HG03064 (cell line): ENCODE data around the gene PBXIP1.
A peak's percentile ranks its signal among the peaks of the same experiment; 100 is the strongest.

ENCODE experiments used
- ATAC-seq: cut with Tn5 transposase; IDR thresholded peaks from one replicate; pipeline ENCODE4 v1.9.1; 2021; ENCODE audit warnings: low read depth; ENCODE audit not compliant: unreplicated experiment

The PBXIP1 gene

DNA sequence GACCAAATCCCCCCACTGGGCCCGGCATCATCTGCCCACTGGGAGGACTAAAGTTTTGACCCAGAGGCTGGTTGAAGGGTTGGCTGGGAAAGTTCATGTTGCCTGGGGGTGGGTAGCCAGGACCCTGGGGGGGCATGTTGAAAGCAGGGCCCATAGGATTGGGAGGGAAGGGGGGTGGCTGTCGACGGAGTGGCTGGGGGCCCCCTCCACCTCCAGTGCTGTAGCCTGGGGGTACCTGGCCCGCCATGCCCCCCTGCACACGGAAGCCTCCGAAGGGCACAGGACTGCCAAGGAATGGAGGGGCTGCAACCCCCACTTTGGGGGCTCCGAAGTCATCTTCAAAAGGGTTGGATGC is 3.5 kb upstream of the PBXIP1 start:
- ATAC-seq: no peak

DNA sequence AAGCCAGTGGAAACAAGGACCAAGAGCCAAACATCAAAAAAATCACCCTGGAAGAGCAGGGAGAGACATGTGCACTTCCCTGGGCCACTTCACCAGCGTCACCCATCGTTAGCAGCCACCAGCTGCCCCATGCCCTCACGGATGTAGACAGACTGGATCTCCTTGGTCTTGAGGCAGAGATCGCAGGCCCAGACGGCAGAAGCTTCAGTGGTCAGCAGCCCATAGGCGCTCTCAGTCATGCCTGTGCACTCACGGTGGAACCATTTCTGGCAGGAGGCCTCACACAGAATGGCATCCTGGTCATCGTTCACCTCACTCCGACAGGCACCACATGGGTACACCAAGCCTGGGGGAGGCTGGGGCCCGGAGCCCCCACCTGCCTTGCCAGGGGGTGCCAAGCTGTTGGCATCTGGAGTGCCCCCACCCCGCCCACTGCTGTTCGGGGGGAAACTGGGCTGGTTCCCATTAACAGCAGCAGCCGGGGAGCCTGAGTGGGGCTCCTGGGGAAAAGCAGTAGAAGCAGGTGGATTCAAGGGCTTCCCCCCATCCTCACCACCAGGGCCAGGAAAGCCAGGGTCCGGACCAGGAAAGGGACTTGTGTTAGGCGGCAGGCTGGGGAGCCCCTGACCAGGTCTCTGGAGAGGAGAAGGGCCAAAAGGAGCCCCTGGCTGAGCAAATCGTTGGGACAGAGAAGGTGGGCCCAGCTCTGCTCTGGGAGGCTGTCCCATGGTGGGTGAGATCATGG is 3.0 kb upstream of the PBXIP1 start:
- no peak for ATAC-seq

DNA sequence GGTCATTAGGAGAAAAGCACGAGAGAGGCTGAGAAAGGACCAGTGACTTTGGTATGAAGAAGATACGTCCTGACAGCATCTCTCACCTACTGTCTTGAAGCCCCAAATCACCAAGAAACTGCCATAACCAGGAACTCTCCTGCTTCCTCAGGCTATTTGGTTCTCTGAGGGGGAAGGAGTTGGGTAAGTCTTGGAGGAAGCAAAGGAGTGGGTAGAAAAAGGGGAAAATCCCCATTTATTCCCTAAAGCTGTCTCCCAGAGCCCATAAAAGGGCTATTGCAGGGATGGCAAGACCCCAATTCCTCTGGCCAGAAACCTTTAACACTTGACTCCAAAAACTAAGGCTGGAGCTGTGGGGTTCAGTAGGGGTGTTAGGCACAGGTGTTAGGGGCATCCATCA is 2.1 kb upstream of the PBXIP1 start:
- no peak for ATAC-seq

DNA sequence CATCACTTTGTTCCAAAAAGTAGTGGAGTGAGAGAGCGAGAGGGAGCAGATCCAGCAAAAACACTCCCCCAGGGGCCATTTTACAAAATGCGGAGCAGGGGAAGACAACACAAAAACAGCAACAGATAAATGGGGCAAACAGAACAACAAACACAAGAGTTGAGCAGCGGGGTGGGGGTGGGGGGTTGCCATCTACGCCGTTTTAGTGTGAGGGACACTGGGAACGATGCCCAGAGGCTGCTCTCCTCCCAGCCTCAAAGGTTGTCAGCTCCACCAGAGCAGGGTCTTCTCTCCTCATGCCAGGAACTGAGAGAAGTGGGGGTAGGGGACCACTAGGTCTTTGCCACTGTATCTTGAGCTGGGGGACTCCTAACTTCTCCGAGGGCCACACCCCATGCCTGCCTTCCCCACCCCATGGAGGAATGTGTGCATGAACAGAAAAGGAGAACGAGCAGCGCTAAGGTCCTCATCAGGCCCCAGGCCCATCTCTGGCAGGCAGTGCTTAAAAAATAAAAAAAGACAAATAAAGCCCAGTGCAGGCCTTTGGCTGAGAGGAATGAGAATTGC is 1.3 kb upstream of the PBXIP1 start:
- no peak for ATAC-seq

DNA sequence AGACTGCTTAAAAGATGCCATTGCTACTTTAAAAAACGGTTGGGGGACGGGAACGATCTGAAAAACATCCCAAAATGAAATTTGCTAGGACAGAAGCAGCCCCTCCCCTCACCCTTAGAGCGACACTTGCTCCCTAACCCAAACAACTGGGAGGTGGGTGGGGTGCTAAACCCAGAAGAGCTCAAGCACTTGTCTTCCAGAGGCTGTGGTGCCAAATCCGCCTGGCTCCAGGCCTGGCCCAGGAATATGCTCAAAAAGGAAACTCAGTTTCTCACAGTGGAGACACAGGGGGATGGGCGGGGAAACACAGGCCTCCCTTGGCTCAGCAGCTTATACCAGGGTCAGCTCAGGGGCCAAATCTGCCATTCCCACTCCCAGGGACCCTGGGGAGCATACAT is 644 bp upstream of the PBXIP1 start:
- ATAC-seq: no peak

DNA sequence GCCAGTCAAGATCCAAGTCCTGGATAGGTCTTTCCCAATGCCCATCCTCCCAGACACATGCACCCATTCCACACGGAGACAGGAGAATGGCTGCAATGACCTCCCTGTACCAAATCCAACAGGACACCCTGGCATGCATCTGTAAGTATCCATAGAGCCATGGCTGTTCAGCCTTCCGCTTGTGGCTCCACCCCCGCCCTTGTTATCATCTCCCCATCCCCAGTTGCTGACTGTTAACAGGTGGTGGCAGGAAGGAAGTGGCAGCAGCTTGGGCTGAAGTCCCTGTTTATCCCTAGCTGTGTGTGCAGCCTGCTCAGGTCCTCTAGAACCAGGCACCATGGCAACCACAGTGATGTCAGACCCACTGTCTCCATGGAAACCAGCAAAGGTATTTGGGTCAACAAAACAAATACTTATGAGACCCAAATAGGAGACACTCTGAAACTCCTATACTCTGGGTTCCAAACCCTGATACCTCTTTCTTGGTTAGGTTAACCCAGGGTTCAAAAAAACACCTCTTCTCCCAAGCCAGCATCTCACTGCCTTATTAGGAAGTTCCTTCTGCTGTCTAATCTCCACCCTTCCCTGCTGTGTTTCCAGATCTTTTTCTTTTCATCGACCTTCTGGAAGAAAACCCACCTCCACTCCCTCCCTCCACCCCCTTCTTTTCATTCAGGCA is 721 bp downstream of the PBXIP1 start:
- ATAC-seq: peak; percentile 61

DNA sequence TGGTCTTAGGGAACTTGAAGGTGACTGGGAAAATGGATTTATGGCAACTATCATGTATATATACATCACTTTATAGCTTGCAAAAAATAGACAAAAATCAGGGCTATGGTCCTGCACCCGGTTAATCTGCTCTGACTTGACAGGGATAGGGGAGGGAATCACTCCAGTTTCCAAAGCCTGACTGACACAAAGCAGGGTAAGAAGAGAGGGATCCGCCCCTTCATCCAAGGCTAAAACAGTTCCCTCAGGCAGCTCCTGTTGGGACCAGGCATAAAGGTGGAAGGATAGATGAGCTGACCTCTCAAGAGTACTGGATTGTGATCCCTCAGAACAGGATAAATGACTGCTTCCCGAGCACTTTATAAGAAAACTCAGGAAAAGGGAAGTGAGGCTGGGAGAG is 1.4 kb downstream of the PBXIP1 start:
- ATAC-seq: no peak

DNA sequence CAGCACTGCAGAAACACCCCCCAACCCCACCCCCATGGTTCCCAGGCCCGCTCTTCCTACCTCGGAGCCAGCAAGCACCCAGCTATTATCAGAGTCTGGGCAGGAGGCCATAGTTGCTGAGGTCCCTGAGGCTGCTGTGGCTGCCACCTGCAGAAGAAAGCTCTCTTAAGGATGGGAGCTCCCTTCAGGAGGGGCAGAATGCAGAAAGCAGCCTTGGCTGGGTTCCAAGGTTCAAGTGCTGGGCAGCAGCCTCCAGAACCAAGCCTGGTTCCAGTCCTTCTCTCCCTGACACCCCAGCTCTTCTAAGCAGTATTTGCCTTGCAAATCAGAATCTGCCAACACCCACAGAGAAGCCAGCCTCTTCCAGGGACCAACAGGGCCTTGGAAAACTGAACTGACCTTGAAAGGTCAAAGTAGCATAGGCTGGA is 2.3 kb downstream of the PBXIP1 start:
- ATAC-seq: no peak

DNA sequence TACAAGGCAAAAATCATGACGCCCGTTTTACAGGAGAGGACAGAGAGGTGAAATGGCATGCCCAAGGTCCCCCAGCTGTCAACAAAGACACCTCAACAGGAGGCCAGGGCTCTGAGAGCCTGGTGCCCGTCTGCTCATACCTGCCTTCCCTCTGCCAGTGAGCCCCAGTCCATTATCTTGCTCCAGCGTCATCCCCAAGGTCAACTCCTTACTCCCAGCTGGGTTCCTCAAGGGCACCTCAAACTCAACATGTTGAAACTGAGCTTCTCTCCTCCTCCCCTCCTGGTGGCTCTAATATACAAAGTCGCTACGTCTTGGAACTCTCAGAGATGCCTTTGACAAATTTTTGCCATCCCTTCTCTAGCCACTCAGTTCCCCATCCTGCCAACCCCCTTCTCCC is 3.2 kb downstream of the PBXIP1 start:
- no peak for ATAC-seq

DNA sequence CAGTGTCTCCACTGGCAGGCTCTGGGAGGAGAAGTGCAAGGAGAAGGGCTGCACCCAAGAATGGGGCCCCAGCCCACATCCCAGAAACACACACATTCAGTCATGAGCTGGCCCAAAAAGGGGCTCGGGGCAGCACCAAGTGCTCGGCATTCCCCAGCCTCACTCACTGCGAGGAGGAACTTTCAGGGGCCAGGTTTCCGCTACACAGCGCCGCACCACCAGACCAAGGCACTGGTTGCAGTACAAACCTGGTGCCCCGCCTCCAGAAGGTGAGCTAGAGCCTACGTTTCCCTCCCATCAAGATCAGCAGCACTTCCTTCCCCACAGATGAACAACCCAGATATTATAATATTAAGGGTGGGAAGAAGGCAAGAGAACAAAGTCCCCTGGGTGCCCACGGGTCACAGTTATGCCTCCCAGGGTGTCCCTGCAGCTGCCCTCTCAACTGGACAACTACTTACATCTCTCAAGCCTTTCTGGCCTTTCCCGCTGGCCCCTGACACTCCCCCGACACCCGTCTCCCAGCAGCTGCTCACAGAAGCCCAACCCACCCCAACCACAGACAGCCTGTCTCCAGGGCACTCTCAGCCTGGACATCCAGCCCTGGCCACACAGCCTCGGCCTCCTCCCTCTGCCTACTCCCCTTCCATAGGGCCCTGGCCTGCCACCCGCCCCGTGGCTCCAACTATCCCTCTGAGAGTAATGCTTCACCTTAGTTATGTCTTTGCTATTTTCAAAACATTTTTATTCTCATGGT is 3.8 kb downstream of the PBXIP1 start:
- no peak for ATAC-seq

DNA sequence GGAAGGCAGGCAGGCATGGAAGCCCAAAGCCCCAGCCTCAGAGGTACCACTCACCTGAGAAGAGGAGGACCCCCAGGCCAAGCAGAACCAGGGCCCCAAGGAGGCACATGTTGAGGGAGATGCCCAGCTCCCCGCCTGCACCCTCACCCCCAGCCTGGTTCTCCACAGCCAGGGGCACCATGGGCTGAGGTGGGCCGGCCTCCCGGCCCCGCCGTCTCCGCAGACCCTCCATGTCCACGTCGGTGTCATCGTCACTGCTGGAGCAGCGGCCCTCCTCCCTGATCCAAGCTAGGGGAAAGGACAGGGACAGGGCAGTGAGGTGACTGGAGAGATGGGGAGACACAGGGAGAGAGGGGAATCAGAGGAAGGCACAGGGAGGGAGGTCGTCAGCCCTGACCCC is 7.8 kb downstream of the PBXIP1 start:
- ATAC-seq: no peak

DNA sequence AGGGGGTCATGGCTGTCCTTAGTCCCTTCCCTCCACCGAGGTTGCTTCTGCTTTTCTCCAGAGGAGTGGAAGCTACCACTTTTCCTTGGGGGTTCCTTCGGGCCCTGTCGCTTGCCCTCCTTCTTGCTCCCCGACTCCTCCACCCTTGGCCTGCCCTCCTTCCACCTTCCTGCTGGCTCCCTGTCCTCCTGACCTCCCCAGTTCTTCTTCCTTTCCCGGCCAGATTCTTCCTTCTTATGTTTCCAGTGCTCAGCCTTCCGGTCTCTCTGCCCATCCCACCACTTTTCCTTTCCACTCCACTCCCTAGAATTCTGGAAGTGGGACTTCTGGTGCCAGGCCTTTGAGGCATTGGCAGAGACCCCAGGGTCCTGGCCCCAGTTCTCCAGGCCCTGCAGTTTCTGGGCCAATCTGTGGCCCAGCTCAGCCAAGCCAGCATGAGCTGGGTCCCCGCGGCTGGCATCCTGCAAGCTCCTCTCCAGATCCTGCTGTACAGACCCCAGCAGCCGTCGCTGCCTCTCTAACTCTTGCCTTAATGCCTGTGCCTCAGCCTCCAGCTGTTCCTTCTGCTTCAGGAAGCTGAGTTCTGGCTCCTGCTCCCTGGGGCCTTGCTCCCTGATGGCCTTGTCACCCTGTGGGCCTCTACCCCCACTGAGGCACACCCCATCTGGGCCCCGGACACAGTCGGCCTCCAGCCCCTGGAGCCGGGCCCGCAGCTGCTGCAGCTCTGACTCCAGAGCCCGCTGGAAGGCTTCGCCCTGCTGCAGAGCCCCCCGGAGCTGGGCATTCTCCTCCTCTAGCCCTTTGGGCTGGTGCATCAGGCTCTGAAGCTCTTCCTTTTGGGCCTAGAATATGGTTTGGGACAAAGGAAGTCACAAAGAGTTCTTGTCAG is 9.7 kb downstream of the PBXIP1 start:
- ATAC-seq: no peak

DNA sequence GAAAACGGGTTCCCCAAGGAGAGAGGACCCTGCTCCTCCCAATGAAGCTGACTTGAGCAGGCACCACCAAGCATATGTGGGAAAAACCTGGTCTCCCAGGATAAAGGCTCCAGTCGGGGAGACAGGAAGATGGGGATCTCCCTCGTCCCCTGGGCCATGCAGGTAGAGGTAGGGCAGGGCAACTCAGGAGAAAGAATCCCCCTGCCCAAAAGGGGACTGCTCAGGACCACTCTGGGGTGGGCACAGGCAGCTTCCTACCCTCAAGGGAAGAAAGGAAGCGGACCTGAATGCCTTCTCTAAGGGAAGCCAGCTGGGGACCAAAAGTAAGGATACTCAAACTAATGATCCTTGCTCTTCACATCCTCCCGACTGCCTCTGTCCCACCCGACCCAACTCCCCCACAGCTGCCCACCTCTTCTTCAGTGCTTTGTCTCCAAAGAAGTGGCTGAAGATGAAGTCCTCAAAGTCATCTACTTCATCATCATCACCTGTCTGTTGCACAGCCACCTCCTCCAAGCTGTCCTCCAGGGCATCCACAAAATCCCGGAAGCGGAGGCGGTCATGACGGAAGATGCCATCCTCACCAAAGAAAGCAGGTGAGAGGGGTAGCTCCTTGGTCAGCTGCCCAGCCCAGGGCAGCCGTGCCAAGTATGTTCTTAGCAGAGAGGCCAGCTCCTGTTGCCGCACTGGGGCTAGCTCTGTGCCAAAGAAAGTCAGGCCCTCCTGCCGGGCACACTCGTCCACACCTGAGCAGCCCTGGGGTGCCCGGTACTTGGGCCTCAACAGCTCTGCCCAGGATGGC is 10.5 kb downstream of the PBXIP1 start:
- ATAC-seq: no peak

DNA sequence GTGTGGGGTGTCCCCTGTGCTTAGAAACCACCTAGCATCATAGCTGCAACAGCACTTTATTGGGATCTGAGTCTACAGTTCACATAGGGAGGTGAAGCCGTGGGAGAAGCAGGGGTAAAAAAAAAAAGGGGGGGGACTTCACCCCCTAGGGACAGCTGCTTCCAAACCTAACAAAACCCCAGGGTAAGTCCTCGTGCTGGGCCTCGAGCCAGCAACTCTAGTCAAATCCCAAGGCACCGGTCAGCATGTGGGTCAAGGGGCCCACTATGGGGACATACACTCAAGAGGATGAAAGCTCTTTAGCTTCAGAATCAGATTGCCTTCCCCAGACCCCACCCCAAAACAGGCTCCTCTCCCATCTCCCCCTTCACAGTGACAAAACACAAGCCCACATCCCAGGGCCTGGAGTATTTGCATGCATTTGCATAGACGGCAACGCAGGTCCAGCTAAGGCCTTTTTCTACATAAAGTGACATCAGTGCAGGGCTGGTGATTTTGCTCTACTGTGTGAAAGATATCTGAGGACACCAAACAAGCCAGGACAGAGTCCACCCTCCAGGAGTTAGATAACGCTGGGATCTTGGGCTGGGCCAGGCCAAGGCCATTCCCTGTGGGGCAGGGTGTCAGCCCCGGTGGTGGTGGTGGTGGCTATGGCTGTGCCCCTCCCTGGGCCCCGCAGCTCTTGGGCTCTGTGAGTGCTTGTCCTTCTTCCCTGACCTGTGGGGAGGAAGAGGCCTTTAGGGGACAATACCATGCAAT is 11.3 kb downstream of the PBXIP1 start:
- ATAC-seq: no peak

DNA sequence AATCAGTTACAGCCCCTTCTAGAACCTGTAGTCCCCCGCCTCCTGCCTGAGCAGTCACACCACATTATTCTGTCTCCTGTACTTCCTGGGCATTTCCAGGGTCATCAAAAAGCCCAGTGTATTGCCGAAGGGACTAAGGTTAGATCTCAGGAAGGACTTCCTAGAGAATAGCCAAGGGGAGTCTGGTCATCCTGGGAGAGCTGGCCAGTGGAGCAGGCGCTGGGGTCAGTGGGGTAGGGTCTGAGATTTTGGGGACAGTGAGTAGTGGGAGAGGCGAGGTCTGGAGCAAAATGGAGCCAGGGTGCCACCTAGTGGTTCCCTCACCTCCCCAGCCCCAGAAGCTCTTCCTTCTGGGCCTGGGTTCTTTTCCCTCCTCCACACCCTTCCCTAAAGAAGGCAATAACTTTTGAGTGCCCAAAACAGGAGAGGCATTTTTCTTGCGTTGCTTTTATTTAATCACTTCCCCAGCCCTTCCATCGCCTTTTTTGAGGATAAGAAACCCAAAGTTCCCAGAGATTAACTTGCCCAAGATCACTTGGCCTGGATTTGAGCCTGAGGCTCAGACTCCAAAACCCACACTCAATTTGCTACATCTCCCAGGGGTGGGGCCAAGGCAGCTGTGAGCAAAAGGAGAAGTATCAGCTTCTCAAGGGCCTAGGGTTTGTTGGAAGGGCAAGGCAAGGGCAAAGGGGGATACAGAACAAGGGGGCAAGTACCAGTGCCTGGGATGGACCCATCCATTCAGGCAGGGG is 12.1 kb downstream of the PBXIP1 start:
- no peak for ATAC-seq

DNA sequence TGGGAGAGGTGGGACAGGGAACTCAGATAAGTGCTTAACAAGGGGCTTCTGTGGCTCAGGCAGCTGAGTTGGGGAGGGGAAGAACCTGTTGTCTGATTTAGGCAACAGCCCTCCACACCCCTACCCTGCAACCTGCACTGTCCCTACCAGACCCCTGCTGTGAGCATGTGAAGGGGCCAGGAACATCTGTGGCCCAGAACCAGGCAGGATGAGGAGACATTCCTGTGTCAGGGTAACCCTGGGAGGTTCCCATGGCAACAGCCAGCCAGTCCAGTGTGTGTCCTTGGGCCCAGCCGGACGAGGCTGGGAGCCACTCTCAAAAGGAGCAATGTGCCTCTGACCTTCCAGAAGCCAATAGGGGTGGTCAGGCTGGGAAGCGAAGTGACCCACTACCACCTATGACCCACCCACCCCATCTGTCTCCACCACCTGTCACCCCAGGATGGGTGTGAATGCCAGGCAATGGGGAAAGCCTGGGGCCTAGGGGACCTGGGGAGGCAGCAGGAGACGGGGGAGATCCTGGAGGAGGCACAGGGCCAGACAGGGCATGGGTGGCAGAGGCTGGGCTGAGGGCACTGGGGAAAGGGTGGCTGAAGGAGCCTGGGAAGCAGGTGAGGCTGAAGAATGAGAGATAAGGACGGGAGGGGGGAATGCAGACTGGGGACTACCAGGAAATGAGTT is 14.4 kb downstream of the PBXIP1 start:
- no peak for ATAC-seq

DNA sequence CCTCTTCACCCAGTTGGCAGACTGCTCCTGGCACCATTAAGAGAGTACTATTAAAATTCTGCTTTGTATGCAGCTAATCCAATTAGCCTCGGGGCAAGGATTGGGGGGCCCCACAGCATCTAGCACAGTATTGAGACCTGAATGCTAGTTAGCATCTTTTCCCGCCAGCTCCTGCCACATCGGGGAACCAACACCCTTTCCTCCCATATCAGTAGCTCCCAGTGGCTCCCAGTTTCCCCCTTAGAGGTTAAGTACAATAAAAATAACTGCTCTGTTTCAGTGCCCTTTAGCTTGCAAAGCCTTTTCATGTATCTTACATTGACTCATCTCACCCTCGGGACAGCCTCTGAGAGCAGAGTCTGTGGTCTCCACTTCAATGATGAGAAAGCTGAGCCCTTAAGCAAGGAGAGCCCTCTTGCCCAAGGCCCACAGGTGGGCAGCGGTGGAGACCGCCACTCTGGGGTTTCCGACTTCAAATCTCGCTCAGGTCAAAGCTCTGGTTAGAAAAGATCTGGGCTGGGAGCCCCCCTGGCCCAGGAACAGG is 15.2 kb downstream of the PBXIP1 start:
- ATAC-seq: no peak
